ENCODE measurements around the gene AP5S1. TPM values are rescaled to one million over a fixed set of nuclear protein-coding genes. Genes with fewer than 3 reads are reported as not detected.

Gene AP5S1
- total and polyA plus RNA-seq, 9 of the 15 experiments (the other 6 are each of a cell fraction or from before 2014, with no cell fraction given), result 2.6 to 8.8 (median 4.4) TPM

GRCh38 chr20:3800878-3801260 lies 19.5 kb upstream of the AP5S1 start:
- Histone ChIP-seq H2AFZ (ENCODE audit: low read depth, low read length) (no peak overlapping the region), H3K4me3 (no peak overlapping the region), H3K79me2 (ENCODE audit: control insufficient read depth, insufficient read depth, low read length) (peaks cover 12% of the 10 kb centered on the region; the same call in 2 of the 3 replicates), H3K4me2 (ENCODE audit: insufficient read depth, low read length) (no peak overlapping the region), H3K9me3 (replicated peaks; ENCODE audit: control insufficient read depth, insufficient read depth, low read depth, low read length) (no peaks in the 10 kb centered on the region), H3K9ac (ENCODE audit: insufficient read depth in 1 of 2, low read depth in 2 of 2, low read length in 2 of 2) (no peak overlapping the region), H3K36me3 (ENCODE audit: control insufficient read depth, insufficient read depth, low read length) (peaks cover 67% of the 10 kb centered on the region; the same call in 2 of the 3 replicates), H3K27me3 (ENCODE audit: control insufficient read depth in 2 of 2, insufficient read depth in 2 of 2, low read length in 2 of 2) (no peaks in the 10 kb centered on the region), H3K4me1 (replicated peaks in 1 of 2; ENCODE audit: control insufficient read depth in 2 of 2, insufficient read depth in 2 of 2, low read length in 2 of 2) (peaks cover 19 to 42% of the 10 kb centered on the region in 2 experiments; a peak in 4 of 5 replicates), H4K20me1 (replicated peaks; ENCODE audit: control insufficient read depth, insufficient read depth, low read length) (no peaks in the 10 kb centered on the region), H3K27ac (ENCODE audit: extremely low read depth, low read depth, low read length) (no peak overlapping the region), H3K9me1 (ENCODE audit: control insufficient read depth, insufficient read depth, low read length) (no peaks in the 10 kb centered on the region)
- ChIA-PET POLR2A (interaction anchor here (0.7 to 1.6 kb wide), 3 partner anchors 11 to 60 kb away, joined by 3 to 6 read pairs (median 4); partner anchors contain the start of gene AP5S1), CTCF (ENCODE audit: low intra/inter-chr PET ratio) (no interaction called here)
- in situ Hi-C loops (cut with MboI) (no loop called here), intact Hi-C loops (cut with micrococcal nuclease) (no loop called here)
- FAIRE-seq (no peak), DNase-seq (ENCODE audit: extremely low read depth in 1 of 4, low spot score in 3 of 4) (no peak), ATAC-seq (no peak)
- WGBS (ENCODE audit: insufficient coverage, low coverage, missing lambda C conversion rate), result 96% methylated on average over 2 of the region's 8 CpGs
- no TSS peak for BruUV-seq (replicated peaks)
- TF ChIP-seq ZNF3 (CRISPR knock-in tag; IDR thresholded peaks at IDR 0.05) (no peak), KAT7 (CRISPR knock-in tag; IDR thresholded peaks at IDR 0.05; ENCODE audit: borderline replicate concordance) (no peak), MCM5 (IDR thresholded peaks at IDR 0.05; ENCODE audit: low read depth) (no peak), CBFB (CRISPR knock-in tag; IDR thresholded peaks at IDR 0.05) (no peak), ATF2 (CRISPR knock-in tag; IDR thresholded peaks at IDR 0.05) (no peak), DEAF1 (CRISPR knock-in tag; IDR thresholded peaks at IDR 0.05) (no peak), ZFP36 (IDR thresholded peaks at IDR 0.05; ENCODE audit: low read depth, low read length, partially characterized antibody) (no peak), RUNX1 (IDR thresholded peaks at IDR 0.05; ENCODE audit: low read depth) (no peak), EP300 (IDR thresholded peaks at IDR 0.05; ENCODE audit: low read length) (no peak), ZNF384 (IDR thresholded peaks at IDR 0.05; ENCODE audit: low read depth, low read length) (no peak)

Data from K562 (cell line).